Mammary epithelial cell (primary cell): Measurements from ENCODE around the gene POLR2M.

ENCODE experiments used
- EZH2 ChIP-seq: IDR thresholded peaks from 2 replicates; pipeline ENCODE4 v1.6.1; 2012; ENCODE audit warnings: low read length, inconsistent platforms, borderline replicate concordance
- TF ChIP-seq, protein P1 (sequence below), 2 donors: IDR thresholded peaks in 1 of 2; conservative IDR thresholded peaks in 1 of 2; 2 replicates each; pipeline ENCODE4 v1.5.1; 2011 to 2012; ENCODE audit warnings: inconsistent platforms in 2 of 2, low read length in 2 of 2, mild to moderate bottlenecking in 2 of 2, control low read depth in 1 of 2, low read depth in 1 of 2; ENCODE audit not compliant: insufficient read depth in 1 of 2; ENCODE audit errors: extremely low read depth in 1 of 2

DNA sequence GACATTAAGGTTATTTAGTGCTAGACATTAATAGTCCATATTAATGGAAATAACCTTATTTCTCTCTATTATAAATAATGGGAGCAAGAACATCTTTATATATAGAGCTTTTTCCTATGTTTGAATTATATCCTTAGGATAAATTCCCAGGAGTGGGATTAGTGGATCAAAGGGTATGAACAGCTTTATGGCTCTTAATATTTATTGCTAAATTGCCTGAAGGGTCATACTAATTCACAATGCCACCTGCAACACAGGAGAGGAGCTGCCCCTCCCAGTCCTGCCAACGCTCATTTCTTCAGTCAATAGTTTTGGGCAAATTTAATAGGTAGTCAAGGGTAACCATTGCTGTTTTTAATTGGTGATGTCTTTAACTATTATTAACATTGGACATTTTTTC, 48.9 kb upstream of the POLR2M start:
- TF ChIP-seq EZH2 = no peak
- TF ChIP-seq, protein P1, sequence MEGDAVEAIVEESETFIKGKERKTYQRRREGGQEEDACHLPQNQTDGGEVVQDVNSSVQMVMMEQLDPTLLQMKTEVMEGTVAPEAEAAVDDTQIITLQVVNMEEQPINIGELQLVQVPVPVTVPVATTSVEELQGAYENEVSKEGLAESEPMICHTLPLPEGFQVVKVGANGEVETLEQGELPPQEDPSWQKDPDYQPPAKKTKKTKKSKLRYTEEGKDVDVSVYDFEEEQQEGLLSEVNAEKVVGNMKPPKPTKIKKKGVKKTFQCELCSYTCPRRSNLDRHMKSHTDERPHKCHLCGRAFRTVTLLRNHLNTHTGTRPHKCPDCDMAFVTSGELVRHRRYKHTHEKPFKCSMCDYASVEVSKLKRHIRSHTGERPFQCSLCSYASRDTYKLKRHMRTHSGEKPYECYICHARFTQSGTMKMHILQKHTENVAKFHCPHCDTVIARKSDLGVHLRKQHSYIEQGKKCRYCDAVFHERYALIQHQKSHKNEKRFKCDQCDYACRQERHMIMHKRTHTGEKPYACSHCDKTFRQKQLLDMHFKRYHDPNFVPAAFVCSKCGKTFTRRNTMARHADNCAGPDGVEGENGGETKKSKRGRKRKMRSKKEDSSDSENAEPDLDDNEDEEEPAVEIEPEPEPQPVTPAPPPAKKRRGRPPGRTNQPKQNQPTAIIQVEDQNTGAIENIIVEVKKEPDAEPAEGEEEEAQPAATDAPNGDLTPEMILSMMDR (conservative IDR thresholded peaks at IDR 0.05 in 1 of 2, IDR thresholded peaks at IDR 0.05 in 1 of 2; ENCODE audit: extremely low read depth in 1 of 2, insufficient read depth in 1 of 2, low read depth in 1 of 2, low read length in 2 of 2) = no peak
